NCI-H1048 (cell line): ENCODE data around the gene VENTX.

Experiments
- DNase-seq: peaks from one replicate; lab custom pipeline; 2025; lab: John Stamatoyannopoulos, UW

The VENTX gene

GRCh38 chr10:133237588-133238465 lies at the start of gene VENTX:
Gene VENTX (plus strand): TSS chr10:133237855. CDS start chr10:133237915, 60 bp downstream.
- peak; percentile 16 for DNase-seq

GRCh38 chr10:133187906-133188681 lies 49.6 kb upstream of the VENTX start:
- DNase-seq: no peak

GRCh38 chr10:133189256-133189655 lies 48.4 kb upstream of the VENTX start:
- DNase-seq: no peak

GRCh38 chr10:133189726-133190125 lies 47.9 kb upstream of the VENTX start:
- DNase-seq: no peak

- no peak for DNase-seq
Observed at GRCh38 chr10:133190225-133190624, 47.4 kb upstream of the VENTX start.

GRCh38 chr10:133191651-133192050 lies 46.0 kb upstream of the VENTX start:
- no peak for DNase-seq

- no peak for DNase-seq
Observed at GRCh38 chr10:133194151-133194550, 43.5 kb upstream of the VENTX start.

GRCh38 chr10:133195096-133195495 lies 42.6 kb upstream of the VENTX start:
- no peak for DNase-seq

GRCh38 chr10:133195611-133196010 lies 42.0 kb upstream of the VENTX start:
- DNase-seq: no peak

GRCh38 chr10:133196221-133196915 lies 41.3 kb upstream of the VENTX start:
- DNase-seq: no peak

- no peak for DNase-seq
Observed at GRCh38 chr10:133196936-133197758, 40.5 kb upstream of the VENTX start.

- no peak for DNase-seq
Observed at GRCh38 chr10:133197786-133198185, 39.9 kb upstream of the VENTX start.

GRCh38 chr10:133198206-133198605 lies 39.4 kb upstream of the VENTX start:
- no peak for DNase-seq

GRCh38 chr10:133198621-133199487 lies 38.8 kb upstream of the VENTX start:
- no peak for DNase-seq

GRCh38 chr10:133199488-133199885 lies 38.2 kb upstream of the VENTX start:
- no peak for DNase-seq

- DNase-seq: no peak
Observed at GRCh38 chr10:133199992-133200611, 37.6 kb upstream of the VENTX start.

GRCh38 chr10:133200621-133201031 lies 37.0 kb upstream of the VENTX start:
- DNase-seq: no peak

- DNase-seq: no peak
Observed at GRCh38 chr10:133201151-133201947, 36.3 kb upstream of the VENTX start.
